ENCODE data around the gene FAM177B.

Gene FAM177B

DNA sequence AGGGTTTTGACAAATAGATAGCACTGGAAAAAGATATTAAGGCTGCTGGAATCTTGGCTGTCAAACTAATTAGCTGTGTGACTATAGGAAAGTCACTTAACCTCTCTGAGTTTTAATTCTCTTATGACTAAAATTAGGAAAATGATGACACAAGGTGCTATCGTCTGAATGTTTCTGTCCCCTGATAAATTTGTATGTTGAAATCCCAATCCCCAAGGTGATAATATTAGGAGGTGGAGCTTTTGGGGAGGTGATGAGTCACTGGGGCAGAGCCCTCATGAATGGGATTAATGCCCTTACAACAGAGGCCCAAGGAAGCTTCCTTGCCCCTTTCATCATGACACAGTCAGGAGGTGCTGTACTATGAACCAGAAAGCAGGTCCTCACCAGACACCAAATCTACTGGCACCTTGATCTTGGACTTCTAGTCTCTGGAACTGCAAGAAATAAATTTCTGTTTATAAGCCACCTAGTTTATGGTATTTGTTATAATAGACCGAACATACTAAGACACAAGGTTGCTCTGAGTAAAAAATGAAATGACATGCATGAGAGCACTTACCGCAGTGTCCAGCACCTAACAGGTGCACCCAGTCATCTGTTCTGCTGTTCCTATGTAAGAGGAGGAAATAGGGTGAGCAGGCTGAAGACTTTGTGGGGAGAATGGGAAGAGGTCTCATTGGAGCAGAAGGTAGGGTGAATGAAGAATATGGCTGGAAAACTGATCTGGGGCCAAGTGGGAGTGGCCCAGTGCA lies 51.6 kb downstream of the FAM177B start:
- no peak for DNase-seq

- DNase-seq: no peak
Observed at GRCh38 chr1:222790115-222790514, 53.1 kb downstream of the FAM177B start.

GRCh38 chr1:222790520-222790919 lies 53.5 kb downstream of the FAM177B start:
- DNase-seq: no peak

- DNase-seq: no peak
Observed at GRCh38 chr1:222791006-222791710, 54.2 kb downstream of the FAM177B start.

DNA sequence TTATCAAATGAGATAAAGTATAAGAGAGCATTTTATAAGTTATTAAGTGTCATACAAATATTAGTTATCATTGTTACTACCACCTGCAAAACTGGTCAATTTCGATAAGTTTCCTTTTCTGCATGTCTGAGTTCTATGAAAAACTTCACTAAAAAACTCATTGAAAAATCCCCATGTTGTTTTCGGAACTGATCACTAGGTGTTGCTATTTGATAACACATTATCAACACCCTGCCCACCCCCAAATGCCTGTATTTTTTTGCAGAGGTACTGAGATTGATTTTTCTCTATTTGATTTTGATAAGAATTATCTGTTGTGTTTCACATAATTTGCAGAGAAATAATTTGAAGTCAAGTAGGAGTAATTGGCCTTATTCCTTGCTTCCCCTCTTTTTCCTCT lies 55.7 kb downstream of the FAM177B start:
- DNase-seq: no peak

GRCh38 chr1:222794656-222795474 lies 57.9 kb downstream of the FAM177B start:
- no peak for DNase-seq

DNA sequence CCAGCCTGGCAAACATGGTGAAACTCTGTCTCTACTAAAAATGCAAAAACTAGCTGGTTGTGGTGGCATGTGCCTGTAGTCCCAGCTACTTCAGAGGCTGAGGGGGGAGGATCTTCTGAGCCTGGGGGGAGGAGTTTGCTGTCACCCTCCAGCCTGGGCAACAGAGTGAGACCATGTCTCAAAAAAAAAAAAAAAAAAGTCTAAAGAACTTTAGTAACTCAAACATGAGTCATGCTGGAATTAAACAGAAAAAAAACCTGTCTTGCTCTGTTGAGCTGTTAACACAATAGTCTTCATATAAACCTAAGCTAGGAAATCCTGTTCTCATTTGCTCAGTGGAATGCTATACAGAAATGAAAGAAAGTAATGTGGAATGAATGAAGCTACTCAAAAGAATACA lies 61.1 kb downstream of the FAM177B start:
- DNase-seq: no peak

- no peak for DNase-seq
Observed at GRCh38 chr1:222798975-222799374, 62.0 kb downstream of the FAM177B start.

Data from stimulated activated CD4-positive, alpha-beta T cell treated with anti-CD3 and anti-CD28 coated beads, Interleukin-1b, Interleukin-23, amount 100 ng/mL, for 48 hours (primary cell).